Lower lobe of right lung (tissue), 2 donors: ENCODE results near the gene CLASP1. TPM values are rescaled to one million over a fixed set of nuclear protein-coding genes. Genes with fewer than 3 reads are reported as not detected.
"Not testable (repeated sequence)": the region's sequence is repeated elsewhere in the genome, so short reads cannot be mapped to it uniquely, and the experiment has no call there.

Experiments used
- ATAC-seq, 2 donors: fragments of 200-7000 bp; cut with Tn5 transposase; one replicate each; pipeline ENCODE4 v1.9.1; 2020 to 2022; ENCODE audit warnings: mild to moderate bottlenecking in 2 of 2, moderate library complexity in 2 of 2
- DNase-seq: peaks from one replicate; pipeline ENCODE4 v3.0.0-alpha.2; 2020
- H3K27ac ChIP-seq: fragments of 200-600 bp; one replicate; pipeline ENCODE4 v1.8.0; 2022
- H3K27me3 ChIP-seq: fragments of 200-600 bp; one replicate; pipeline ENCODE4 v1.8.0; 2022; ENCODE audit warnings: low read depth
- H3K36me3 ChIP-seq: fragments of 200-600 bp; one replicate; pipeline ENCODE4 v1.8.0; 2022; ENCODE audit warnings: mild to moderate bottlenecking
- H3K4me1 ChIP-seq: fragments of 200-600 bp; one replicate; pipeline ENCODE4 v1.8.0; 2022
- H3K4me3 ChIP-seq: fragments of 200-600 bp; one replicate; pipeline ENCODE4 v1.8.0; 2022; ENCODE audit warnings: mild to moderate bottlenecking
- H3K9me3 ChIP-seq: fragments of 200-600 bp; one replicate; pipeline ENCODE4 v1.8.0; 2022
- intact Hi-C: fragments of 100-400 bp; cut with DNase I; formaldehyde crosslinking; loops from one replicate; pipeline ENCODE4 v1.11.0; 2022
- total RNA-seq: library from RNA; stranded (reverse); fragmentation: NEBNext Ultra II Directional; extraction: Animal tissue kit (Norgen Biotek cat#: 25700); gene quantifications from one replicate; pipeline ENCODE4 v1.2.1, GENCODE V29; 2021
- TF ChIP-seq, protein P1 (sequence below): fragments of 200-600 bp; IDR thresholded peaks from one replicate; pipeline ENCODE4 v1.8.0; 2022; ENCODE audit warnings: antibody characterized with exemption, mild to moderate bottlenecking
- donor health status: DM: no; HTN: yes; CAD: no; lungs with severe emphysema.

The CLASP1 gene
- total RNA-seq, 1 donor from 2014 or later = 45.8 TPM

DNA sequence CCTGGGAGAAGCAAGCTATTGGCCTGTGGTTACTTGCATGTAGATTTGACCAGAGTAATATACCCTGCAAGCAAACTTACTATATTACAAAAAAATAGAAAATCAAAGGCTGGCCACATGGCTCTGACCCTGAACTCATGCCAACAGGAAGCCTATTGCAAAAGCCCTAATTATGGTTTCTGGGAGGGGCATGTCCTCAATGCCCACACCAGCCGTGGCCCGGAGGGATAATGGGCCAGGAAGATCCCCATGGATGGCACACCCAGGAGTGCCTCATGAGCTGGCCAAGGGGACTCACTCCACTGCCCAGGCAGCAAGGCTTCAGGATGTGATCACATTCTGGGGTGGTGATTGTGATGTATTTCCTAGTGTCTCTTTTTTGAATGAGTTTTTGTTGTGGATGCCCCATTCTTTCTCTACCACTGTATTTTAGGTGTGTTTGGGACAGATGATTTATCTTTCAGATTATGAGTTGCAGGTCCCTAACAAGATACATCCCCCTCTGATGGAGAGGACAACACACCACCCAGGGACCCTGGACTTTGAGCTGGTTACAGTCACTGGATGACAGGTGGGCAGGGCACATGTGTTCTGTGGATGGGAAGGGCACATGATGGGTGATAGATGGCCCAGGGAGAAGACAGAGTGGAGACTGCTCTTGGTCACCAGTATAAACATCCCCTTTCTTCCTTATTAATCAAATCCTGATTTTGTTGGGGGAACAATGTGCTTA, 345.6 kb downstream of the CLASP1 start:
- intact Hi-C loops = no loop called here
- H3K4me1 ChIP-seq = peaks cover 4% of the 10 kb centered on the region
- H3K4me3 ChIP-seq = no peak overlapping the region
- H3K9me3 ChIP-seq = no peaks in the 10 kb centered on the region
- H3K27ac ChIP-seq = no peak overlapping the region
- no peaks in the 10 kb centered on the region for H3K36me3 ChIP-seq
- no peak for DNase-seq
- ATAC-seq = peak; percentile 23 to 32
- H3K27me3 ChIP-seq = no peaks in the 10 kb centered on the region
- TF ChIP-seq, protein P1, sequence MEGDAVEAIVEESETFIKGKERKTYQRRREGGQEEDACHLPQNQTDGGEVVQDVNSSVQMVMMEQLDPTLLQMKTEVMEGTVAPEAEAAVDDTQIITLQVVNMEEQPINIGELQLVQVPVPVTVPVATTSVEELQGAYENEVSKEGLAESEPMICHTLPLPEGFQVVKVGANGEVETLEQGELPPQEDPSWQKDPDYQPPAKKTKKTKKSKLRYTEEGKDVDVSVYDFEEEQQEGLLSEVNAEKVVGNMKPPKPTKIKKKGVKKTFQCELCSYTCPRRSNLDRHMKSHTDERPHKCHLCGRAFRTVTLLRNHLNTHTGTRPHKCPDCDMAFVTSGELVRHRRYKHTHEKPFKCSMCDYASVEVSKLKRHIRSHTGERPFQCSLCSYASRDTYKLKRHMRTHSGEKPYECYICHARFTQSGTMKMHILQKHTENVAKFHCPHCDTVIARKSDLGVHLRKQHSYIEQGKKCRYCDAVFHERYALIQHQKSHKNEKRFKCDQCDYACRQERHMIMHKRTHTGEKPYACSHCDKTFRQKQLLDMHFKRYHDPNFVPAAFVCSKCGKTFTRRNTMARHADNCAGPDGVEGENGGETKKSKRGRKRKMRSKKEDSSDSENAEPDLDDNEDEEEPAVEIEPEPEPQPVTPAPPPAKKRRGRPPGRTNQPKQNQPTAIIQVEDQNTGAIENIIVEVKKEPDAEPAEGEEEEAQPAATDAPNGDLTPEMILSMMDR = no peak

GRCh38 chr2:121301190-121301589, 348.1 kb downstream of the CLASP1 start:
- H3K36me3 ChIP-seq, H3K4me1 ChIP-seq, H3K27ac ChIP-seq, H3K27me3 ChIP-seq, H3K4me3 ChIP-seq, intact Hi-C loops, DNase-seq, ATAC-seq, H3K9me3 ChIP-seq: not testable (repeated sequence)

DNA sequence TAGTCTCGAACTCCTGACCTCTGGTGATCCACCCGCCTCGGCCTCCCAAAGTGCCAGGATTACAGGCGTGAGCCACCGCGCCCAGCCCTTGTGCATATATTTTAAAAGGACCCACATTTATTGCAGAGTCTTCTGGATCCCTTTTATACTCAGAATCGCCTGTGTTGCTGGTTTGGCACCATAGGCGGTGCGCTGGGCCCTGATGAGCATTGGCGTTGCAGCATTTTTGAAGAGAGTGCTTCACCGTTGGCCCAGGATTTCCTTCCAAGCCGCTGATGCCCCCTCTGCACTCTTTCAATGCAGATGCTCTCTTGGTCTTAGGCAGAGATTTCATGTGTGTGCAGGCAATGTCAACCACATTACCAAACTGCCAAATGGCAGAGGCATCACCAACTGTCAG, 350.8 kb downstream of the CLASP1 start:
- no peaks in the 10 kb centered on the region for H3K36me3 ChIP-seq
- TF ChIP-seq, protein P1 = no peak
- DNase-seq (no peak), ATAC-seq (no peak)
- H3K27me3 ChIP-seq = no peaks in the 10 kb centered on the region
- H3K27ac ChIP-seq = no peak overlapping the region
- H3K4me1 ChIP-seq = peaks cover 2% of the 10 kb centered on the region
- H3K4me3 ChIP-seq = no peak overlapping the region
- H3K9me3 ChIP-seq = no peaks in the 10 kb centered on the region
- intact Hi-C loops = no loop called here

- intact Hi-C loops, ATAC-seq, H3K9me3 ChIP-seq, H3K27me3 ChIP-seq, H3K4me1 ChIP-seq, H3K27ac ChIP-seq, H3K36me3 ChIP-seq, DNase-seq, H3K4me3 ChIP-seq: not testable (repeated sequence)
Observed at GRCh38 chr2:121297866-121298265, 351.4 kb downstream of the CLASP1 start.

DNA sequence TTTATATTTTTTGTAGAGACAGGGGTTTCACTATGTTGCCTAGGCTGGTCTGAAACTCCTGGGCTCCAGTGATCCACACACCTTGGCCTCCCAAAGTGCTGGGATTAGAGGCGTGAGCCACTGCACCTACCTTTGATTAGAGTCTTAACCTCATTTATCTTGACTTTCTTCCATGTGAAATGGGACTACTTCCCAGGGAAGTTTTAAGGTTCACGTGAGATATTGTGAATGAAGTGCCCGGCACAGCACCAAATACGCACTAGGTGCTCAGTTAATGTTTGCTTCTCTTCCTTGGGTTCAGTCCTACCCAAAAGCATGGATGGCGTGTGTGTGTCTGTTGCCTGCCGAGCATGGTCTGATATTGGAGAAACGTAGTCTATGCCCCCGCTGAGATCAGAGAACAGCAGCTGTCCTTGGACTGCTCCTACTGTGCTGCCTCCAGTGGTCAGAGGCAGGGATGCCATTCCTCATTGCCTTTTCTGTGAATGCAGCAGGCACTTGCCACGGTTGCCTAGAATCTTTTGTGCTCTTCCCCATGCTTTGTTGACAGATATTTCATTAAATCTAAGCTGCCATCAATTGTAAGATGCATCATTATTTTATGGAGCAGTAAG, 351.9 kb downstream of the CLASP1 start:
- H3K27ac ChIP-seq = no peak overlapping the region
- H3K27me3 ChIP-seq = no peaks in the 10 kb centered on the region
- TF ChIP-seq, protein P1 = peak; percentile 60
- H3K4me3 ChIP-seq = no peak overlapping the region
- no peaks in the 10 kb centered on the region for H3K4me1 ChIP-seq
- ATAC-seq (peak; percentile 55 to 71), DNase-seq (no peak)
- H3K9me3 ChIP-seq = no peaks in the 10 kb centered on the region
- intact Hi-C loops = no loop called here
- no peaks in the 10 kb centered on the region for H3K36me3 ChIP-seq

- no peak overlapping the region for H3K27ac ChIP-seq
- TF ChIP-seq, protein P1 = no peak
- H3K36me3 ChIP-seq = no peaks in the 10 kb centered on the region
- H3K9me3 ChIP-seq = no peaks in the 10 kb centered on the region
- no peak for DNase-seq
- no peak overlapping the region for H3K4me3 ChIP-seq
- no peaks in the 10 kb centered on the region for H3K27me3 ChIP-seq
- intact Hi-C loops = no loop called here
- no peaks in the 10 kb centered on the region for H3K4me1 ChIP-seq
- no peak for ATAC-seq
Observed at GRCh38 chr2:121295911-121296650, 353.2 kb downstream of the CLASP1 start.
